Chondrocyte (in vitro differentiated cells): ENCODE measurements around the gene NEMP1. TPM values are rescaled to one million over a fixed set of nuclear protein-coding genes. Genes with fewer than 3 reads are reported as not detected.

ENCODE experiments used
- DNase-seq: peaks from one replicate; pipeline ENCODE4 v3.0.0; 2021; ENCODE audit warnings: mixed read lengths, low spot score
- H3K27ac Mint-ChIP-seq: one replicate; pipeline ENCODE4 v1.8.0; 2021; ENCODE audit warnings: mild to moderate bottlenecking, moderate library complexity, mixed read lengths; ENCODE audit not compliant: unreplicated experiment
- H3K27me3 Mint-ChIP-seq: 2 replicates; pipeline ENCODE4 v1.8.0; 2021; ENCODE audit warnings: low read depth, mixed read lengths
- H3K36me3 Mint-ChIP-seq: 2 replicates; pipeline ENCODE4 v1.8.0; 2021; ENCODE audit warnings: low read depth, mixed read lengths
- H3K4me1 Mint-ChIP-seq: 2 replicates; pipeline ENCODE4 v1.8.0; 2021; ENCODE audit warnings: low read depth, mild to moderate bottlenecking, mixed read lengths
- H3K4me3 Mint-ChIP-seq: one replicate; pipeline ENCODE4 v1.8.0; 2021; ENCODE audit warnings: mild to moderate bottlenecking, moderate library complexity, mixed read lengths; ENCODE audit not compliant: unreplicated experiment
- H3K9me3 Mint-ChIP-seq: 2 replicates; pipeline ENCODE4 v1.8.0; 2021; ENCODE audit warnings: low read depth, mixed read lengths
- CTCF ChIP-seq: fragments of 200-600 bp; sonication (generic); IDR thresholded peaks from 2 replicates; pipeline ENCODE4 v1.5.0; 2021; ENCODE audit warnings: antibody characterized with exemption, mild to moderate bottlenecking, moderate library complexity
- total RNA-seq: library from RNA; stranded (reverse); gene quantifications from 3 replicates; pipeline ENCODE4 v1.2.1, GENCODE V29; 2021

NEMP1 gene
- total RNA-seq, 1 donor from 2014 or later: 11.7 TPM

GRCh38 chr12:57099047-57099714, 20.6 kb upstream of the NEMP1 start:
- no peak for DNase-seq
- no peaks in the 10 kb centered on the region for H3K27me3 Mint-ChIP-seq
- TF ChIP-seq CTCF: no peak
- no peak overlapping the region for H3K4me3 Mint-ChIP-seq
- H3K4me1 Mint-ChIP-seq: peaks cover 9% of the 10 kb centered on the region
- no peaks in the 10 kb centered on the region for H3K9me3 Mint-ChIP-seq
- H3K36me3 Mint-ChIP-seq: peaks cover 9% of the 10 kb centered on the region
- no peak overlapping the region for H3K27ac Mint-ChIP-seq

- H3K4me3 Mint-ChIP-seq: no peak overlapping the region
- no peak for DNase-seq
- no peak for TF ChIP-seq CTCF
- H3K36me3 Mint-ChIP-seq: peaks cover 9% of the 10 kb centered on the region
- no peaks in the 10 kb centered on the region for H3K9me3 Mint-ChIP-seq
- no peaks in the 10 kb centered on the region for H3K27me3 Mint-ChIP-seq
- peaks cover 15% of the 10 kb centered on the region for H3K4me1 Mint-ChIP-seq
- H3K27ac Mint-ChIP-seq: no peak overlapping the region
Measured at GRCh38 chr12:57098546-57098945, 20.0 kb upstream of the NEMP1 start.

- no peak overlapping the region for H3K4me3 Mint-ChIP-seq
- H3K27me3 Mint-ChIP-seq: no peaks in the 10 kb centered on the region
- peaks cover 14% of the 10 kb centered on the region for H3K36me3 Mint-ChIP-seq
- no peak overlapping the region for H3K27ac Mint-ChIP-seq
- DNase-seq: no peak
- no peak for TF ChIP-seq CTCF
- no peaks in the 10 kb centered on the region for H3K9me3 Mint-ChIP-seq
- peaks cover 25% of the 10 kb centered on the region for H3K4me1 Mint-ChIP-seq
Measured at GRCh38 chr12:57097554-57097835, 18.9 kb upstream of the NEMP1 start.

- Mint-ChIP-seq H3K27ac (peak overlapping the region; percentile 53), H3K4me1 (peaks cover 31% of the 10 kb centered on the region), H3K4me3 (no peak overlapping the region), H3K36me3 (peaks cover 14% of the 10 kb centered on the region), H3K27me3 (no peaks in the 10 kb centered on the region), H3K9me3 (no peaks in the 10 kb centered on the region)
- DNase-seq: no peak
- no peak for TF ChIP-seq CTCF
Measured at GRCh38 chr12:57096748-57097553, 18.4 kb upstream of the NEMP1 start.

GRCh38 chr12:57096099-57096572, 17.5 kb upstream of the NEMP1 start:
- Mint-ChIP-seq H3K9me3 (no peaks in the 10 kb centered on the region), H3K4me1 (peaks cover 38% of the 10 kb centered on the region), H3K27ac (peak overlapping the region; percentile 74), H3K4me3 (no peak overlapping the region), H3K27me3 (no peaks in the 10 kb centered on the region), H3K36me3 (peaks cover 16% of the 10 kb centered on the region)
- no peak for TF ChIP-seq CTCF
- DNase-seq: no peak
